ENCODE data around the gene SLC2A4RG.
"Not testable (repeated sequence)": the region's sequence is repeated elsewhere in the genome, so short reads cannot be mapped to it uniquely, and the experiment has no call there.

DNA sequence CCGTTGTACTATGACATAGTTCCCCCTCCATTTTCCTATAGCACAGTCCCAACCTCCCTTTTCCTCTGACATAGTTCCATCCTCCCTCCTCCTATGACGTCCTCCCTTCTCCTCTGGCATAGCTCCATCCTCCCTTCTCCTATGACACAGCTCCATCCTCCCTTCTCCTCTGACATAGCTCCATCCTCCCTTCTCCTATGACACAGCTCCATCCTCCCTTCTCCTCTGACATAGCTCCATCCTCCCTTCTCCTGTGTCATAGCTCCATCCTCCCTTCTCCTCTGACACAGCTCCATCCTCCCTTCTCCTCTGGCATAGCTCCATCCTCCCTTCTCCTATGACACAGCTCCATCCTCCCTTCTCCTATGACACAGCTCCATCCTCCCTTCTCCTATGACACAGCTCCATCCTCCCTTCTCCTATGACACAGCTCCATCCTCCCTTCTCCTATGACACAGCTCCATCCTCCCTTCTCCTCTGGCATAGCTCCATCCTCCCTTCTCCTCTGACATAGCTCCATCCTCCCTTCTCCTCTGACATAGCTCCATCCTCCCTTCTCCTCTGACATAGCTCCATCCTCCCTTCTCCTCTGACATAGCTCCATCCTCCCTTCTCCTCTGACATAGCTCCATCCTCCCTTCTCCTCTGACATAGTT, 16.5 kb upstream of the SLC2A4RG start:
- TF ChIP-seq, protein P1, sequence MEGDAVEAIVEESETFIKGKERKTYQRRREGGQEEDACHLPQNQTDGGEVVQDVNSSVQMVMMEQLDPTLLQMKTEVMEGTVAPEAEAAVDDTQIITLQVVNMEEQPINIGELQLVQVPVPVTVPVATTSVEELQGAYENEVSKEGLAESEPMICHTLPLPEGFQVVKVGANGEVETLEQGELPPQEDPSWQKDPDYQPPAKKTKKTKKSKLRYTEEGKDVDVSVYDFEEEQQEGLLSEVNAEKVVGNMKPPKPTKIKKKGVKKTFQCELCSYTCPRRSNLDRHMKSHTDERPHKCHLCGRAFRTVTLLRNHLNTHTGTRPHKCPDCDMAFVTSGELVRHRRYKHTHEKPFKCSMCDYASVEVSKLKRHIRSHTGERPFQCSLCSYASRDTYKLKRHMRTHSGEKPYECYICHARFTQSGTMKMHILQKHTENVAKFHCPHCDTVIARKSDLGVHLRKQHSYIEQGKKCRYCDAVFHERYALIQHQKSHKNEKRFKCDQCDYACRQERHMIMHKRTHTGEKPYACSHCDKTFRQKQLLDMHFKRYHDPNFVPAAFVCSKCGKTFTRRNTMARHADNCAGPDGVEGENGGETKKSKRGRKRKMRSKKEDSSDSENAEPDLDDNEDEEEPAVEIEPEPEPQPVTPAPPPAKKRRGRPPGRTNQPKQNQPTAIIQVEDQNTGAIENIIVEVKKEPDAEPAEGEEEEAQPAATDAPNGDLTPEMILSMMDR (IDR thresholded peaks at IDR 0.05), result not testable (repeated sequence)
- not testable (repeated sequence) for TF ChIP-seq POLR2A (IDR thresholded peaks at IDR 0.05)
